ENCODE measurements around the gene PCBP2. TPM values are rescaled to one million over a fixed set of nuclear protein-coding genes. Genes with fewer than 3 reads are reported as not detected.

PCBP2 gene
- total and polyA plus RNA-seq, 10 of the 15 experiments (the other 5 are each of a cell fraction or from before 2014, with no cell fraction given) = 109 to 803 (median 327) TPM

GRCh38 chr12:53465679-53466078 lies 13.8 kb downstream of the PCBP2 start (continued):
- TF ChIP-seq, protein P1, sequence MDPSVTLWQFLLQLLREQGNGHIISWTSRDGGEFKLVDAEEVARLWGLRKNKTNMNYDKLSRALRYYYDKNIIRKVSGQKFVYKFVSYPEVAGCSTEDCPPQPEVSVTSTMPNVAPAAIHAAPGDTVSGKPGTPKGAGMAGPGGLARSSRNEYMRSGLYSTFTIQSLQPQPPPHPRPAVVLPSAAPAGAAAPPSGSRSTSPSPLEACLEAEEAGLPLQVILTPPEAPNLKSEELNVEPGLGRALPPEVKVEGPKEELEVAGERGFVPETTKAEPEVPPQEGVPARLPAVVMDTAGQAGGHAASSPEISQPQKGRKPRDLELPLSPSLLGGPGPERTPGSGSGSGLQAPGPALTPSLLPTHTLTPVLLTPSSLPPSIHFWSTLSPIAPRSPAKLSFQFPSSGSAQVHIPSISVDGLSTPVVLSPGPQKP (IDR thresholded peaks at IDR 0.05; ENCODE audit: low read depth, low read length) = no peak
- TF ChIP-seq USF2 (IDR thresholded peaks at IDR 0.05; ENCODE audit: borderline replicate concordance, low read depth, low read length) (no peak), RBBP5 (conservative IDR thresholded peaks at IDR 0.05) (no peak), EED (IDR thresholded peaks at IDR 0.05; ENCODE audit: low read depth) (no peak)
- TF ChIP-seq, protein P2, sequence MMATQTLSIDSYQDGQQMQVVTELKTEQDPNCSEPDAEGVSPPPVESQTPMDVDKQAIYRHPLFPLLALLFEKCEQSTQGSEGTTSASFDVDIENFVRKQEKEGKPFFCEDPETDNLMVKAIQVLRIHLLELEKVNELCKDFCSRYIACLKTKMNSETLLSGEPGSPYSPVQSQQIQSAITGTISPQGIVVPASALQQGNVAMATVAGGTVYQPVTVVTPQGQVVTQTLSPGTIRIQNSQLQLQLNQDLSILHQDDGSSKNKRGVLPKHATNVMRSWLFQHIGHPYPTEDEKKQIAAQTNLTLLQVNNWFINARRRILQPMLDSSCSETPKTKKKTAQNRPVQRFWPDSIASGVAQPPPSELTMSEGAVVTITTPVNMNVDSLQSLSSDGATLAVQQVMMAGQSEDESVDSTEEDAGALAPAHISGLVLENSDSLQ (IDR thresholded peaks at IDR 0.05) = no peak

- RAD21 ChIA-PET (ENCODE audit: unreplicated experiment) = no interaction called here
- peaks cover 10% of the 10 kb centered on the region for H4K20me1 ChIP-seq (ENCODE audit: control insufficient read depth, insufficient read depth)
Observed at GRCh38 chr12:53466640-53467039, 14.7 kb downstream of the PCBP2 start.

More at GRCh38 chr12:53466640-53467039, 14.7 kb downstream of the PCBP2 start:
- Histone ChIP-seq H3K9ac (ENCODE audit: control insufficient read depth, insufficient read depth, low read length) (no peak overlapping the region), H3K4me1 (ENCODE audit: control insufficient read depth, insufficient read depth, low read length) (peaks cover 4% of the 10 kb centered on the region), H3K4me2 (ENCODE audit: control insufficient read depth, insufficient read depth) (no peak overlapping the region), H3K27me3 (replicated peaks in 1 of 2; ENCODE audit: control insufficient read depth in 2 of 2, insufficient read depth in 2 of 2, low read length in 1 of 2) (no peaks in the 10 kb centered on the region), H3K79me2 (ENCODE audit: control insufficient read depth, insufficient read depth, low read length) (peaks cover 15% of the 10 kb centered on the region), H3K9me3 (replicated peaks; ENCODE audit: control insufficient read depth, insufficient read depth, low read length) (no peaks in the 10 kb centered on the region), H3K27ac (ENCODE audit: control insufficient read depth, insufficient read depth) (no peak overlapping the region), H2AFZ (ENCODE audit: control insufficient read depth, low read depth, low read length) (no peak overlapping the region), H3K4me3 (no peak overlapping the region), H3K36me3 (ENCODE audit: control insufficient read depth in 2 of 2, insufficient read depth in 2 of 2, low read length in 1 of 2) (peaks cover 38 to 72% of the 10 kb centered on the region in 2 experiments)
- ChIA-PET POLR2A (no interaction called here), CTCF (interaction anchor here (1.2 kb wide), 1 partner anchor 15 kb away, joined by 4 read pairs; no protein-coding TSS in a partner anchor), SMC1A (ENCODE audit: uncharacterized antibody, unreplicated experiment) (interaction anchor here (1.7 kb wide), 1 partner anchor 11 kb away, joined by 4 read pairs; no protein-coding TSS in a partner anchor)
- no peak for FAIRE-seq
- ATAC-seq = no peak
- intact Hi-C loops (cut with micrococcal nuclease; ENCODE audit: unreplicated experiment) = no loop called here
- TF ChIP-seq, protein P3, sequence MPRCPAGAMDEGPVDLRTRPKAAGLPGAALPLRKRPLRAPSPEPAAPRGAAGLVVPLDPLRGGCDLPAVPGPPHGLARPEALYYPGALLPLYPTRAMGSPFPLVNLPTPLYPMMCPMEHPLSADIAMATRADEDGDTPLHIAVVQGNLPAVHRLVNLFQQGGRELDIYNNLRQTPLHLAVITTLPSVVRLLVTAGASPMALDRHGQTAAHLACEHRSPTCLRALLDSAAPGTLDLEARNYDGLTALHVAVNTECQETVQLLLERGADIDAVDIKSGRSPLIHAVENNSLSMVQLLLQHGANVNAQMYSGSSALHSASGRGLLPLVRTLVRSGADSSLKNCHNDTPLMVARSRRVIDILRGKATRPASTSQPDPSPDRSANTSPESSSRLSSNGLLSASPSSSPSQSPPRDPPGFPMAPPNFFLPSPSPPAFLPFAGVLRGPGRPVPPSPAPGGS (IDR thresholded peaks at IDR 0.05; ENCODE audit: borderline replicate concordance, insufficient read depth, low read depth, low read length, poor library complexity, severe bottlenecking) = no peak
- TF ChIP-seq MTA3 (IDR thresholded peaks at IDR 0.05; ENCODE audit: borderline replicate concordance, low read length) (no peak), POLR2AphosphoS5 (IDR thresholded peaks at IDR 0.05; ENCODE audit: low read length) (peak; percentile 40; the same call in 1 of the 2 replicates), BHLHE40 (IDR thresholded peaks at IDR 0.05; ENCODE audit: borderline replicate concordance in 1 of 2, low read depth in 2 of 2, low read length in 1 of 2) (no peak), NFIC (IDR thresholded peaks at IDR 0.05; ENCODE audit: low read depth, low read length) (no peak), SMAD1 (IDR thresholded peaks at IDR 0.05; ENCODE audit: low read depth, partially characterized antibody) (no peak), RCOR1 (conservative IDR thresholded peaks at IDR 0.05; ENCODE audit: low read depth, low read length) (no peak), CREM (IDR thresholded peaks at IDR 0.05; ENCODE audit: low read depth) (no peak)
- TF ChIP-seq, protein P4, sequence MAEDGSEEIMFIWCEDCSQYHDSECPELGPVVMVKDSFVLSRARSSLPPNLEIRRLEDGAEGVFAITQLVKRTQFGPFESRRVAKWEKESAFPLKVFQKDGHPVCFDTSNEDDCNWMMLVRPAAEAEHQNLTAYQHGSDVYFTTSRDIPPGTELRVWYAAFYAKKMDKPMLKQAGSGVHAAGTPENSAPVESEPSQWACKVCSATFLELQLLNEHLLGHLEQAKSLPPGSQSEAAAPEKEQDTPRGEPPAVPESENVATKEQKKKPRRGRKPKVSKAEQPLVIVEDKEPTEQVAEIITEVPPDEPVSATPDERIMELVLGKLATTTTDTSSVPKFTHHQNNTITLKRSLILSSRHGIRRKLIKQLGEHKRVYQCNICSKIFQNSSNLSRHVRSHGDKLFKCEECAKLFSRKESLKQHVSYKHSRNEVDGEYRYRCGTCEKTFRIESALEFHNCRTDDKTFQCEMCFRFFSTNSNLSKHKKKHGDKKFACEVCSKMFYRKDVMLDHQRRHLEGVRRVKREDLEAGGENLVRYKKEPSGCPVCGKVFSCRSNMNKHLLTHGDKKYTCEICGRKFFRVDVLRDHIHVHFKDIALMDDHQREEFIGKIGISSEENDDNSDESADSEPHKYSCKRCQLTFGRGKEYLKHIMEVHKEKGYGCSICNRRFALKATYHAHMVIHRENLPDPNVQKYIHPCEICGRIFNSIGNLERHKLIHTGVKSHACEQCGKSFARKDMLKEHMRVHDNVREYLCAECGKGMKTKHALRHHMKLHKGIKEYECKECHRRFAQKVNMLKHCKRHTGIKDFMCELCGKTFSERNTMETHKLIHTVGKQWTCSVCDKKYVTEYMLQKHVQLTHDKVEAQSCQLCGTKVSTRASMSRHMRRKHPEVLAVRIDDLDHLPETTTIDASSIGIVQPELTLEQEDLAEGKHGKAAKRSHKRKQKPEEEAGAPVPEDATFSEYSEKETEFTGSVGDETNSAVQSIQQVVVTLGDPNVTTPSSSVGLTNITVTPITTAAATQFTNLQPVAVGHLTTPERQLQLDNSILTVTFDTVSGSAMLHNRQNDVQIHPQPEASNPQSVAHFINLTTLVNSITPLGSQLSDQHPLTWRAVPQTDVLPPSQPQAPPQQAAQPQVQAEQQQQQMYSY (CRISPR knock-in tag; IDR thresholded peaks at IDR 0.05) = no peak
- BruUV-seq (replicated peaks) = no TSS peak
- no peak for DNase-seq (ENCODE audit: low read depth, low spot score)
- in situ Hi-C loops (cut with MboI) = no loop called here
- 71% methylated on average over 4 of the region's 4 CpGs for WGBS (ENCODE audit: insufficient coverage, insufficient replicate concordance, low lambda C conversion rate, missing lambda C conversion rate)

Data from GM12878 (cell line).